NCI-H1694 treated with DMSO at 0.1 percent for 48 hours (cell line): ENCODE data around the gene CATSPERE.
"Not testable (repeated sequence)": the region's sequence is repeated elsewhere in the genome, so short reads cannot be mapped to it uniquely, and the experiment has no call there.

Experiments used
- DNase-seq: peaks from one replicate; lab custom pipeline; 2025; lab: John Stamatoyannopoulos, UW

The CATSPERE gene

GRCh38 chr1:244634546-244634945 is 173.5 kb downstream of the CATSPERE start:
- no peak for DNase-seq

DNA sequence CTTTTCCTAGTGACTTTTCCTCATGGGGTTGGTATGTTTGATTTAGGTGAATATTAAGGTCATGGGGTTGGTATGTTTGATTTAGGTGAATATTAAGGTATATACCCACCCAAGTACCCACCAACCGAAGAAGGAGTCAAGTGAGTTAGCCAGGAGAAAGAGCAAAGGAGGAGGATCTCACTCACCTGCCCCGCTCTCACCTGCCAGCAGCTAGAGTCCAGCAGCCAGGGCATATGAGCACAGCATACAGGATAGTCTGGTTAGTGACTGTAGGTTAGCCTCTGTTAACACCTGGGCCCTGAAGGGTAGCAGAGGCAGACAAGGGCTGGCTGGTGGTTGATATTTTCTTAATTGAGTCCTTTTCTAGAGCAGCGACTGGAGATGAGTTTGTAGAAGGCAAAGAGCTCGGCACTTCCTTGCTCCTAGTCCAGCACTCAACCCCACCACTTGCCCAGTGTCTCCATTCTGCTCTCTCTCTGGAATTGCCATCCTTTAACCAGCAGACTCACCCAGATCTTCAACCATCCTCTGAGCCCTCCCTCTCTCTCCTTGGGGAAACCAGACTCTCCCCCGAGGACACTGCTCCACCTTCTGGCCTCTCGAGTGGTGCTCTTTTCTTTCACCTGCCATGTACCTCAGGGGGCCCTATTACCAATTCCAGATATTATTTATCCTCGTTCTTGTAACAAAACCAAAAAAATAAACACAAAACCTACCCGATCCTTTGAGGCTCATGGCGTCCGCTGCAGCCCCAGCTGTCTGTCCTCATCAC is 175.6 kb downstream of the CATSPERE start:
- DNase-seq, result no peak

- no peak for DNase-seq
These were observed 178.5 kb downstream of the CATSPERE start for GRCh38 chr1:244639561-244639960.

GRCh38 chr1:244640917-244641316 is 179.8 kb downstream of the CATSPERE start:
- no peak for DNase-seq

GRCh38 chr1:244642526-244642925 is 181.5 kb downstream of the CATSPERE start:
- DNase-seq, result no peak

DNA sequence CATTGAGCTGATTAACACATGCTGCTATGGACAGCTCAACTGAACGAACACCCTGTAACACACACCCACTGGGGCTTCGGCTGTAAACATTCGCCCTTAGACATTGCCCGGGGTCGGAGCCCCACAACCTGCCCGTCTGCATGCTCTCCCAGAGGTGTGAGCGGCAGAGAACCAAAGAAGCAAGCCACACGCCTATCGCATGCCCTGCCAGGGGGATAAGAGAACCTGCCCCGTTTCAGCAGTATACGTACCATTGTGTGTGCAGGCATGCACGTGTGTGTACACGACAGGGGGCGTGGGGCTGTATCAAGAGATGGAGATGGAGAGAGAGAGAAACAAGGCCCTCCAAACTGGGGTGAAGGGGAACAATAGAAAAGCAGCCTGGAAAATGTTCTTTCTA is 181.9 kb downstream of the CATSPERE start:
- DNase-seq, result no peak

- DNase-seq, result no peak
These were observed 184.3 kb downstream of the CATSPERE start for GRCh38 chr1:244645414-244645813.

GRCh38 chr1:244645890-244646289 is 184.8 kb downstream of the CATSPERE start:
- no peak for DNase-seq

DNA sequence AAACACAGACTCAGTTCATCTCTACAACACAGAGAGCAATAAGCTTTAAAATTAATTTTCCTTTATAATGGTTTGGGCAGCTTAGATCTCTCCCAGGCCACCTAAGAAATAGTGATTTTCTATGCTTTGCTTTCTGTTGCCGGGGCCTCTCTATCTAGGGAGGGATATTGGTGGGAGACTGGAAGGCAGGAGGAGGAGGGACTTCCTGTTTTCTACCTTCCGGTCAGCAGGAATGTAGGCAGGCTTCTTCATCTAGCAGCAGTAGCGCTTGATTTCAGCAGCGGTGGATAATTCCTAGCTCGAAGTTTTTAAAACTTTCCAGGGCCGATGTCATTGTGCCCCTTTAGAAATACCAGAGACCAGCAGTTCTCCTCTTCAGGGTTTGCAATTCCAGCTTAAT is 186.7 kb downstream of the CATSPERE start:
- DNase-seq, result no peak

- no peak for DNase-seq
These were observed 191.0 kb downstream of the CATSPERE start for GRCh38 chr1:244651956-244652622.

DNA sequence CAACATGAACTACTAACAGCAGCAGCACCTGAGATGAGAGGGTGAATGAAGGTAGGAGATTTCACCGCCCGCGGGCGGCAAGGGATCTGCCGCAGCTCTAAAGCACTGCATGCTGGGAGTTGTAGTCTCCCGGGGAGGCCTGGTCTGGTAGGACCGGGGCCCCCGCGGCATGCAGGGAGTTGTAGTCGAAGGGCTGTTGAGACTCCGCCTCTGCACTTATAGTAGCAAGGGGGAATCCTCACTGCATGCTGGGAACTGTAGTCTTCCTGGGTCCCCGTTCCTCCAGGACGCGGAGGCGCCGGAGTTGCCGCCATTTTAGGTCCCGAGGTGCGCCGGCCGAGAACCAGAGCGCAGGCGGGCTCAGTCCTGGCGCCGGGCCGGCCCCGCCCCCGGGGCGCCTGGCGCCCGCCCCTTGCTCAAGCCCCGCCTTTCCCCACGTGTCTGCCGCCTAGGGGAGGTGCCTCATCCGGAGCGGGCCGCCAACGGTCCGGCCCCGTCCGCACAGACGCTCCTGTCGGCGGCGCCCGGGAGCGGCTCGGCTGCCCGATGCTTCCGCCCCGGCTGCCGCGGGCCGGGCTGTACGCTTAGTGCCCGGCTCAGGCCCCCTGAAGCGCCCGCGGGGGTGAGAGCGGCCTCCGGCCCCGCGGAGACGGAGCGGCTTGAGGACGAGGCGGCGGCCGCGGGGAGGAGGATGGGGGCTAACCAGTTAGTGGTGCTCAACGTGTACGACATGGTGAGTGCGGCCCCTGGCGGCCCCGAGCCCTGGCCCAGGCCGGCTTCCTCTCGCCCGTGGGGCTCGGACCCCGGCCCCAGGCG is 191.8 kb downstream of the CATSPERE start, which contains the start of gene DESI2:
Gene DESI2 (plus strand): TSS at position 504 of the 816 bp plus-strand sequence. CDS start 188 bp downstream, at position 692.
- peak; percentile 99 for DNase-seq

DNA sequence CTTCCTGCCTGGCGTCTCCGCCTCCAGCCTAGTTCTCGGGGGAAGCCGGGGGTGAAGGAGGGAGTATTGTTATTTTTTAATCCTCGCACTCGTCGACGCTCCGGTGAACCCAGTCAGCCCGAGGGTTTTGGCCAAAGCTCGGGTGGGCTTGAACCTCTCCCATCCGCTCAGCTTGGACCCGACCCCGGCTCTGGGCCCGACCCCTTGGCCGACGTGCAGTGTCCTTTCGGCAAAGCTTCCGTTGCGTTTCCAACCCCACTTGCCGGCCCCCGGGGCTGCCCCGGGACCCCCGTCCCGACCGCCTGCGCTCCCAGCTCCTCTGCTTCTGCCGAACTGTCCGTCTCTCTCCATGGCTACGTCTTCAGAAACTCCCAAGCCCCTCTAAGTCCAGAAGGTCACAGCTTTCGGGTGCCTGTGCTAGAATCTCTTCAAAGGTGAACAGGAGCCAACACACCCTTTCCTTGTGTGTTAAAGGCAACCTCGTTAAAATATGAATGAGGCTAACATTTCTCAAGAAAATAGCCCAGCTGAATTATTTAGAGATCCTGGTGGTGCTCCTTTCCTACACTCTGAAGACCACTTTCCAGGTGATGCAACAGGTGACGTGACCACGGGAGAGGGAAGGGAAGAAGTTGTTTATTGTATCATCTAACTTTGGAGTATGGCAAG is 192.5 kb downstream of the CATSPERE start:
- no peak for DNase-seq

DNA sequence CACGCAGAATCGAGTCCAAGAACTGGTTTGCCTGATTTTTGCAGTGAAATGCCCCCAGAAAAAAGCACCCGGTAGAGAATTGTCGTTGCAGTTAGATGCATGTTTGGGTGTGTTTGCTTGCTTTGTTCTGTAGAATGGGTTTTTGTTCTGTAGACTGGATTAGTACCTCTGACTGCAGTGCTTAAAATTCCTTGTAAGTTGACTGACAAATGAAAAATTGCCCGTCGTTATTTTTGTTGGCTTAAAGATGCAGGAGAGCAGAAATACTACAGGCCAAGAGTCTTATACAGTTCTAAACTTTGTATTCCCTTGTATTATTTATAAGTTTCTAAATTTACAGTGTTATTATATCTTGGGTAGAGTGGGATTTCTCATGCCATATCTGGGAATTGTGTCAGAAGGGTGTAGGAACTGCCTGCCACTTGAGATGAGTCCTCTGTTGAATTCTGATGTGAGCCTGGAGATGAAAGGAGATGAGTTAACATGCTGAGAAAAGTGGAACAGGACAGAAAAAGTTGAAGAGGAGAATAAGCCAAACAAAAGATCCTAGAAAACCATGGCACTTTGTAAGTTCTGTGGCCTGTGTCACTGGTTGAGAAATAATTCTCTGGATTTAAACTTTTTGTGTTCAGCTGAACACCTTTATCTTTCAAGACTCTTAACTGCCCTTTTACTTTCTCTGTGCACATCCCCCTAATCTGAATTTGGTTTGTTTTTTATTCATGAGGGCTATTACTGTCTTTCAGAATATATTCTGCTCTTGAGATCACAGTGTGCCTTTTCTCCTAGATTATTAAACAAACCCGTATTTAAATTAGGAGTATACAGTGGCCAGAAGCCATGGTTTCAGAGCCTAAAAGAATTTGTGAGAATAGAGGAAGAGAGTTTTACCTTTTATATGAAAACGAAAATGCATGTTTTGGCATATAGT is 193.3 kb downstream of the CATSPERE start:
- DNase-seq, result no peak

- DNase-seq, result no peak
These were observed 194.1 kb downstream of the CATSPERE start for GRCh38 chr1:244655186-244655585.

GRCh38 chr1:244657421-244657820 is 196.3 kb downstream of the CATSPERE start:
- no peak for DNase-seq

DNA sequence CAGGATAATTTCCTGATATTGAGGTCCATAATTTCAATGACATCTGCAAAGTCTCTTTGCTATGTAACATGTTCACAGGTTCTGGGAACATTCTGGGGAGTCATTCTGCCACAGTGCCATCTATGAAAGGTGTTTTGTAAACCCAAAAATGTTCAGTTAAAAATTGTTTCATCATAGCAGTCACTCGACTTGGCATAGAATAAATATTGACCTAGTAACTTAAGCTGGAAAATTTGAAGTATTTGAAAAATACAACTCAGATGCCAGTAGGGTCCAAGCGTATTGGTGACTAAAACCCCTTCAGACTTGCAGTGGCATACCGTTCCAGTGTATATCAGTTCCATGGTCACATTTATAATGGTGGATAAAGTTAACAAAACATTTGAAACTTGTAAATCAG is 198.6 kb downstream of the CATSPERE start:
- no peak for DNase-seq

DNA sequence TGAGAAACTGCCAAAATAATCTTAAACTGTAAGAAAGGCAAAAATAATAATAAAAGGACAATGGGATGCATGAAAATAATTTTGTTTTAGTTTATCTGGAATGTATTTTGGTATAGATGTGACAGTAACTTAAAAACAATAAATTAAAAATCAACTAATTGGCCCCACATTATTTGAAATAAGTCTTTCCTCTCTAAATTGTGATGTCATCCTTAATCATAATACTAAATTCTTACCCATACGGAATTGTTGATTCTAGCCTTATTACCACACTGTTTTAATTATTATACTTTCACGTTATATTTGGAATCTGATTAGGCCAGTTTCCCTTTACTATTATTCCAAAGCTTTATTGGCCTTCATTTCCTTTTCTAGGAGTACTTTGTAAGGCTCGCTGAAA is 199.5 kb downstream of the CATSPERE start:
- no peak for DNase-seq

DNA sequence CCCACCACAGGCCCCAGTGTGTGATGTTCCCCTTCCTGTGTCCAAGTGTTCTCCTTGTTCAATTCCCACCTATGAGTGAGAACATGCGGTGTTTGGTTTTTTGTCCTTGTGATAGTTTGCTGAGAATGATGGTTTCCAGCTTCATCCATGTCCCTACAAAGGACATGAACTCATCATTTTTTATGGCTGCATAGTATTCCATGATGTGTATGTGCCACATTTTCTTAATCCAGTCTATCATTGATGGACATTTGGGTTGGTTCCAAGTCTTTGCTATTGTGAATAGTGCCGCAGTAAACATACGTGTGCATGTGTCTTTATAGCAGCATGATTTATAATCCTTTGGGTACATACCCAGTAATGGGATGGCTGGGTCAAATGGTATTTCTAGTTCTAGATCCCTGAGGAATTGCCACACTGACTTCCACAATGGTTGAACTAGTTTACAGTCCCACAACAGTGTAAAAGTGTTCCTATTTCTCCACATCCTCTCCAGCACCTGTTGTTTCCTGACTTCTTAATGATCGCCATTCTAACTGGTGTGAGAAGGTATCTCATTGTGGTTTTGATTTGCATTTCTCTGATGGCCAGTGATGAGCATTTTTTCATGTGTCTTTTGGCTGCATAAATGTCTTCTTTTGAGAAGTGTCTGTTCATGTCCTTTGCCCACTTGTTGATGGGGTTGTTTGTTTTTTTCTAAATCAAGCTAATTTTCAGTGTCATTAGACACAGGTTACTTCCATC is 200.7 kb downstream of the CATSPERE start:
- not testable (repeated sequence) for DNase-seq

DNA sequence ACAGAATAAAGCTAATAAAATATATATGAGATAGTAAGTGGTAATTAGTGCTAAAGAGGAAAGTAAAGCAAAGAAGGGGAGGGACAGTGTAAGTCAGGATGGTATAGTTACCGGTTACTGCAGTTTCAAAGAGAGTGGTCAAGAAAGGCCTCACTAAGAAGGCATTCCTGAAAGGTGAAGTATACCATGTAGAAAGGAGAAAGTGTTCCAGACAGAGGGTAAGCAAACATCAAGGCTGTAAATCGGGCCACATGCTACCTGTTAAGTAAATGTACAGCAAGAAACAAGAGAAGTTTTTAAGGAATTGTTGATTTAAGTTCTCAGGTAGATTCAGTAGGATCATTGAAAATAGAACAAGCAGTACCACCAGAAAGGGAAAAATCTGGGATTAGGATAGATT is 201.5 kb downstream of the CATSPERE start:
- no peak for DNase-seq

DNA sequence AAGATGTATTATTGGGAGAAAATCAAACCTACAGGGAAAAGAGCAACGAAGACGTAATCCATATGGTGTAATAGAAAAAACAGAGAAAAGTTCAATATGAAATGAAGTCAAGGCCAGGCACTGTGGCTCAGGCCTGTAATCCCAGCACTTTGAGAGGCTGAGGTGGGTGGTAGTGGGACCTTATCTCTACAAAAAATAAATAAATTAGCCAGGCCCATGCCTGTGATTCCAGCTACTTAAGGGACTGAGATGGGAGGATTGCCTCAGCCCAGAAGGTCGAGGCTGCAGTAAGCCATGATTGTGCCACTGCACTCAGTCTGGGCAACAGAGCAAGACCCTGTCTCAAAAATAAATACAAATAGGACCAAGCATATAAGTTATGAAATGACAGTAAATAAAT is 203.3 kb downstream of the CATSPERE start:
- DNase-seq, result no peak
